Caco-2 (cell line): ENCODE data around the gene PNPLA5. TPM values are rescaled to one million over a fixed set of nuclear protein-coding genes. Genes with fewer than 3 reads are reported as not detected.

Source experiments
- BruUV-seq: library from RNA; stranded (reverse); fragments of 400-500 nt; replicated peaks from 2 replicates; lab custom pipeline; 2021; lab: Mats Ljungman, UMichigan
- CTCF ChIA-PET: fragments of 300-600 bp; sonication (Branson Sonifier 250); formaldehyde crosslinking; loops from one replicate; lab custom pipeline; 2022; ENCODE audit warnings: antibody characterized with exemption; lab: Charles Lee
- POLR2A ChIA-PET: fragments of 300-600 bp; sonication (Branson Sonifier 250); formaldehyde crosslinking; loops from one replicate; lab custom pipeline; 2022; ENCODE audit warnings: antibody characterized with exemption; lab: Charles Lee
- DNase-seq, 2 experiments: peaks; one replicate each; pipeline versions ENCODE4 v3.0.0 to v3.0.0-alpha.2; 2020 to 2022
- H3K27me3 ChIP-seq: replicated peaks from 2 replicates; pipeline ENCODE4 v1.6.0; 2011; ENCODE audit warnings: low read length; ENCODE audit not compliant: control insufficient read depth, insufficient read depth
- H3K36me3 ChIP-seq: 2 replicates; pipeline ENCODE4 v1.5.1; 2011; ENCODE audit warnings: low read length; ENCODE audit not compliant: control insufficient read depth, insufficient read depth
- H3K4me1 ChIP-seq: fragments of 250-450 bp; sonication (Bioruptor Pico); 2 replicates; pipeline ENCODE4 v1.5.1; 2020; ENCODE audit warnings: mild to moderate bottlenecking
- H3K4me3 ChIP-seq: 2 replicates; pipeline ENCODE4 v1.5.1; 2011; ENCODE audit warnings: low read depth, mild to moderate bottlenecking, control low read depth, low read length
- H3K9me3 ChIP-seq: fragments of 250-450 bp; sonication (Bioruptor Pico); 2 replicates; pipeline ENCODE4 v1.5.1; 2020; ENCODE audit warnings: mild to moderate bottlenecking, moderate library complexity
- H3K27ac Mint-ChIP-seq: one replicate; pipeline ENCODE4 v1.8.0; 2022; ENCODE audit warnings: mixed read lengths; ENCODE audit not compliant: unreplicated experiment
- H3K27me3 Mint-ChIP-seq: one replicate; pipeline ENCODE4 v1.8.0; 2022; ENCODE audit warnings: mixed read lengths; ENCODE audit not compliant: insufficient read depth, unreplicated experiment
- H3K36me3 Mint-ChIP-seq: one replicate; pipeline ENCODE4 v1.8.0; 2022; ENCODE audit warnings: mild to moderate bottlenecking, mixed read lengths; ENCODE audit not compliant: insufficient read depth, unreplicated experiment
- H3K4me1 Mint-ChIP-seq: one replicate; pipeline ENCODE4 v1.8.0; 2022; ENCODE audit warnings: low read depth, mixed read lengths; ENCODE audit not compliant: unreplicated experiment
- H3K4me3 Mint-ChIP-seq: one replicate; pipeline ENCODE4 v1.8.0; 2022; ENCODE audit warnings: mild to moderate bottlenecking, moderate library complexity, mixed read lengths; ENCODE audit not compliant: unreplicated experiment
- H3K9me3 Mint-ChIP-seq: one replicate; pipeline ENCODE4 v1.8.0; 2022; ENCODE audit warnings: mixed read lengths; ENCODE audit not compliant: unreplicated experiment
- intact Hi-C: fragments of 100-400 bp; cut with micrococcal nuclease; formaldehyde crosslinking; loops from one replicate; pipeline ENCODE4 v1.10.0; 2022; ENCODE audit not compliant: unreplicated experiment
- total RNA-seq: library from RNA; stranded (reverse); gene quantifications from 2 replicates; pipeline ENCODE4 v1.2.3, GENCODE V29; 2022
- TF ChIP-seq, protein P1 (sequence below), 2 experiments: fragments of 200-600 bp in 1 of 2; IDR thresholded peaks; 1 replicate in 1 of 2; 2 replicates in 1 of 2; pipeline versions ENCODE4 v1.5.1 to v1.8.0; 2011 to 2022; ENCODE audit warnings: antibody characterized with exemption in 1 of 2, control low read depth in 1 of 2, inconsistent platforms in 1 of 2, low read depth in 1 of 2, low read length in 1 of 2, mild to moderate bottlenecking in 1 of 2, moderate library complexity in 1 of 2; ENCODE audit not compliant: insufficient read depth in 1 of 2, severe bottlenecking in 1 of 2, unreplicated experiment in 1 of 2

Gene PNPLA5
- total RNA-seq, 1 experiment from 2014 or later, result not detected

DNA sequence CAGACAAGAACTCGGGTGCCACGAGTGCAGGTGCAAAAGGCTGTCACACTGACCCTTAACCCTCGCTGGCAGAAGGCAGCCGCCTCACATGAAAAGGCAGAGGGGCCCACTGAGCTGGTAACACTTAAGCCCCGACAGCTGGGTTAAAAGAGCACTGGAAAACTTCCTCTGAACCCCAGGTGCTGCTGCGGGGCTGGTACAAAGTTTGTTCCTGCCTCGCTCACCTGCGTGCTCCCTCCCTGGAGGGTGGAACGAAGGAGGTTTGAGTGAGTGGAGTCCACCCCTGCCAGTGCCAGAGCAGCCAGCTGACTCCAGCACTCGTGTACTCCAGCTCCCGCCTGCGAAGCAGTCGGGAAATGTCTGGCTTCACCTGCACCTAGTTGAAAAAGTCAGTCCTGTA, 42.1 kb downstream of the PNPLA5 start:
- ChIA-PET CTCF (interaction anchor here (1.4 kb wide), 1 partner anchor 34 kb away, joined by 7 read pairs; no protein-coding TSS in a partner anchor), POLR2A (no interaction called here)
- intact Hi-C loops, result no loop called here
- no TSS peak for BruUV-seq
- no peaks in the 10 kb centered on the region for H3K9me3 Mint-ChIP-seq
- H3K4me1 Mint-ChIP-seq, result no peaks in the 10 kb centered on the region
- H3K4me3 Mint-ChIP-seq, result no peak overlapping the region
- DNase-seq, result peak in 1 of 2 experiments; percentile 25
- no peak overlapping the region for H3K27ac Mint-ChIP-seq
- no peaks in the 10 kb centered on the region for H3K9me3 ChIP-seq
- H3K4me3 ChIP-seq, result no peak overlapping the region
- no peaks in the 10 kb centered on the region for H3K4me1 ChIP-seq
- H3K27me3 ChIP-seq, result no peaks in the 10 kb centered on the region
- TF ChIP-seq, protein P1, sequence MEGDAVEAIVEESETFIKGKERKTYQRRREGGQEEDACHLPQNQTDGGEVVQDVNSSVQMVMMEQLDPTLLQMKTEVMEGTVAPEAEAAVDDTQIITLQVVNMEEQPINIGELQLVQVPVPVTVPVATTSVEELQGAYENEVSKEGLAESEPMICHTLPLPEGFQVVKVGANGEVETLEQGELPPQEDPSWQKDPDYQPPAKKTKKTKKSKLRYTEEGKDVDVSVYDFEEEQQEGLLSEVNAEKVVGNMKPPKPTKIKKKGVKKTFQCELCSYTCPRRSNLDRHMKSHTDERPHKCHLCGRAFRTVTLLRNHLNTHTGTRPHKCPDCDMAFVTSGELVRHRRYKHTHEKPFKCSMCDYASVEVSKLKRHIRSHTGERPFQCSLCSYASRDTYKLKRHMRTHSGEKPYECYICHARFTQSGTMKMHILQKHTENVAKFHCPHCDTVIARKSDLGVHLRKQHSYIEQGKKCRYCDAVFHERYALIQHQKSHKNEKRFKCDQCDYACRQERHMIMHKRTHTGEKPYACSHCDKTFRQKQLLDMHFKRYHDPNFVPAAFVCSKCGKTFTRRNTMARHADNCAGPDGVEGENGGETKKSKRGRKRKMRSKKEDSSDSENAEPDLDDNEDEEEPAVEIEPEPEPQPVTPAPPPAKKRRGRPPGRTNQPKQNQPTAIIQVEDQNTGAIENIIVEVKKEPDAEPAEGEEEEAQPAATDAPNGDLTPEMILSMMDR (IDR thresholded peaks at IDR 0.05; ENCODE audit: insufficient read depth in 1 of 2, low read depth in 1 of 2, low read length in 1 of 2, severe bottlenecking in 1 of 2, unreplicated experiment in 1 of 2), result no peak
- no peaks in the 10 kb centered on the region for H3K36me3 ChIP-seq
- H3K27me3 Mint-ChIP-seq, result peaks cover 29% of the 10 kb centered on the region
- no peaks in the 10 kb centered on the region for H3K36me3 Mint-ChIP-seq

DNA sequence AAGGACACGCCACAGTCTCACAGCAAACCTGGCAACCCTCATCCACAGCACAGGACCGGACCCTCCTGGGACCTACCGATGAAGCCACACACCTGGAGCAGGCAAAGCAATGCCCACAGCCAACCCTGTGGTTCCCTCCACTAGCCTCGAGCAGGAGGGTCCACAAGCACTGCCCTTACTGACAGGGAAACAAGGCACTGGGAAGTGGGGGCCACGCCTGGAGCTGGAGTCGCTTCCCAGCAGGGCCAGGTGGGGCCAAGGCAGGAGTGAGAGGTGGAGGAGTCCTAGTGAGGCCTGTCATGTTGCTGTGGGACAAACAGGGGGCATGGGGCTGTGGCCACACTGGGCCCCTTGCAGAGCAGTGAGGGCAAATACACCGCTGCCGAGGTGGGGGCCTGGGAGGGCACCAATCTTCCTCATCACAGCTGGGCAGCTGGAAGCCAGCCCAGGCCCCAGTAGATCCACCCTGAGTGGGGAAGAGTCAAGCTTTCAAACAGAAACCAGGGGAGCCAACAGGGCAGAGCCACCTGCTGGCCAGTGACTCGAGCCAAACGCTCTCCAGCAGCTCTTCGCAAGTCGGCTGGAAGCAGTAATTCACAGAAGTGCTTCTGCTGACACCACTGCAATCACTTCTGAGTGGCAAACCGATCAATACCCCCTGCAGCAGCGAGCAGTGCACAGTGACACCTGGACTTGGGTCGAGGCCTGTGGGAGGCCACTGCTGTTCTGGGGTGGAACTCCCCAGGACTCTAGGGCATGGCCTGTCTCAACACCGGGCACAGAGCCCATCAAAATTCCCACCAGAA, 43.2 kb downstream of the PNPLA5 start:
- Histone ChIP-seq H3K4me1 (no peaks in the 10 kb centered on the region), H3K4me3 (no peak overlapping the region), H3K27me3 (no peaks in the 10 kb centered on the region), H3K36me3 (no peaks in the 10 kb centered on the region), H3K9me3 (no peaks in the 10 kb centered on the region)
- POLR2A ChIA-PET, result no interaction called here
- TF ChIP-seq, protein P1 (IDR thresholded peaks at IDR 0.05; ENCODE audit: insufficient read depth in 1 of 2, low read depth in 1 of 2, low read length in 1 of 2, severe bottlenecking in 1 of 2, unreplicated experiment in 1 of 2), result peak in 1 of 2 experiments; percentile 62
- Mint-ChIP-seq H3K27ac (no peak overlapping the region), H3K9me3 (no peaks in the 10 kb centered on the region), H3K4me3 (no peak overlapping the region), H3K36me3 (no peaks in the 10 kb centered on the region), H3K4me1 (no peaks in the 10 kb centered on the region), H3K27me3 (peaks cover 32% of the 10 kb centered on the region)
- CTCF ChIA-PET, result no interaction called here
- peak in 1 of 2 experiments; percentile 32 for DNase-seq
- intact Hi-C loops, result no loop called here
- BruUV-seq, result no TSS peak

DNA sequence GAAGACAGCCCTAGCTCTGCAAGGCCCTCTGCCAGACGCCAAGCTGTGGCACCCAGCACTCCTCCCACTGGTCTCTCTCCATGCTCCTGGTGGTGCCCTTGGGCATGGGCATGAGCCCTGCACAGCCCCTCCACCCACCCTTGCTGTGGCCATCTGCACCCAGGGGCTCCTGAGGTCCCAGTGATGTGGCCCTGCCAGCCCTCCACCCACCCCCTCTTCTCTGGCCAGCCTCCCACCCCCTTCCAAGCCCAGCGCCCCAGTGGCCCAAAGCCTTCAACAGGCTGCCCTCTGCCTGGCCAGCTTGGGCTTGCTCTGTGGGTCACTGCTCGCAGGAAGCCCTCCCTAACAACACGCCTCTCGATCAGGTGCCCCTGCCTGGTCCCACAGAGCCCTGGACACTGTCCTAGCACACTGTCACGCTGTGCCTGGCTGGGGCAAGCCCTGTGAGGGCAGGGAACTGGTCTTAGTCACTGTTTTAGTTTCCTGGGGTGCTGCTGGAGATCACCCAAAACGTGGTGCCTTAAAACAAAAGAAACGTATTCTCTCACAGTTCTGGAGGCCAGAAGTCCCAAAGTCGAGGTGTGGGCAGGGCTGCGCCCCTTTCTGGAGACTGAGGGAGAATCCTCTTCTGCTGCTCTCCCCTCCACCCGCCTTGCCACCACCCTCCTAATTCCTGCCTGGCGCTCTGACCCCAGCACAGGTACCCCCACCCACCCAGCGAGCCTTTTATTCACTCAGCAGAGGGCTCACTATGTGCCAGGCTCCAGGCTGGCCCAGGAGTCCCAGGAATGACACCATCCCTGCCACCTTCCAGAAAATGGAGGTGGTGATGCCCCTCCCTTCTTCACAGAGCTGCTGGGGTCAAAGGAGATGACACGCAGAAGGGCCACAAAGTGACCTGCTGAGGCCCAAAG, 44.2 kb downstream of the PNPLA5 start:
- H3K9me3 Mint-ChIP-seq, result no peaks in the 10 kb centered on the region
- no peaks in the 10 kb centered on the region for H3K27me3 ChIP-seq
- DNase-seq, result peak in 1 of 2 experiments; percentile 7
- H3K4me1 Mint-ChIP-seq, result no peaks in the 10 kb centered on the region
- TF ChIP-seq, protein P1 (IDR thresholded peaks at IDR 0.05; ENCODE audit: insufficient read depth in 1 of 2, low read depth in 1 of 2, low read length in 1 of 2, severe bottlenecking in 1 of 2, unreplicated experiment in 1 of 2), result no peak
- no peak overlapping the region for H3K4me3 ChIP-seq
- no peaks in the 10 kb centered on the region for H3K9me3 ChIP-seq
- ChIA-PET CTCF (no interaction called here), POLR2A (no interaction called here)
- peaks cover 29% of the 10 kb centered on the region for H3K27me3 Mint-ChIP-seq
- H3K36me3 Mint-ChIP-seq, result no peaks in the 10 kb centered on the region
- intact Hi-C loops, result no loop called here
- BruUV-seq, result no TSS peak
- no peak overlapping the region for H3K4me3 Mint-ChIP-seq
- no peaks in the 10 kb centered on the region for H3K36me3 ChIP-seq
- no peaks in the 10 kb centered on the region for H3K4me1 ChIP-seq
- no peak overlapping the region for H3K27ac Mint-ChIP-seq
